Erythroblast (primary cell): Measurements from ENCODE around the gene HMX1.

Experiments
- GATA1 ChIP-seq: IDR thresholded peaks from 2 replicates; pipeline ENCODE4 v1.6.1; 2011; ENCODE audit warnings: low read depth, mild to moderate bottlenecking, control low read depth, low read length, moderate library complexity
- POLR2A ChIP-seq: IDR thresholded peaks from 2 replicates; pipeline ENCODE4 v1.6.1; 2011; ENCODE audit warnings: mild to moderate bottlenecking, low read length

DNA sequence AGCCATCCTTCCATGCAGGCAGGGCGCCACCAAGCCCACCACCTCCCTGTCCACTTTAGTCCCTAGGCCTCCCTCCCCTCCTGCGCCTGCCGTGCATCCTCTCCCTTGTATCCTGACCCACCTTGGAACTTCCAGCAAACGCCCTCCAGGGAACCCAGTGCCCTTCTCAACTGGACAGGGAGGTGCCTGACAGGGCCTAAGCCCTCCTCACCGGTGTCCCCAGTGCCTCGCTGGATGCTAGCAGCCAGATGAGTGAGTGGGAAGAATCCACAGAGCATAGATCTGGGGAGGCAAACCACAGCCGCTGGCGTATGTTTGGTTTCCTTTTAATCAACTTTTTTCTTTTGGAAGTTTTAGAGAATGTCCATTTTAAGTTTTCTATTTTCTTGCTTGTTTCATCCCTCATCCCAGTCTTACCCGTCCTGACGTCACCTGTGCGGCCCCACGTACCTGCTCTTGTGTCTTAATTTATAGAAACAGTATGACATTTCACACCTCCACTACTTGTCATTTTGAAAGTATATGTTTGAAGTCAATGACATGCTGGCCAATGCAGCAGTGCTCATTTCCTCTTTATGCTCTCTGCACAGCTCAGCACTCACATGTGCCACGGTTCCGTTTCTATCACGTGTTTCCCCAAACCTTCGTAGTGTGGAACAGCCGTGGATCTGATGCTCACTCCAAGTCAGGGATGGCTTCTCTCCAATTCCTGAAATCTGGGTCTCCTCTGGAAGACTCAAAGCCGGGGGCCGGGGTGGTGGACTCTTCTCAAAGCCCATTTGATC, 3.4 kb upstream of the HMX1 start:
- no peak for TF ChIP-seq POLR2A
- no peak for TF ChIP-seq GATA1
